CD14-positive monocyte (primary cell): ENCODE data around the gene EXOC2. TPM values are rescaled to one million over a fixed set of nuclear protein-coding genes. Genes with fewer than 3 reads are reported as not detected.

Experiments used
- DNase-seq, 3 donors: peaks; one replicate each; pipeline ENCODE4 v3.0.0-alpha.2; 2011 to 2022
- H2AFZ ChIP-seq: 2 replicates; pipeline ENCODE4 v1.6.0; 2012; ENCODE audit warnings: mild to moderate bottlenecking, low read depth, low read length, inconsistent platforms; ENCODE audit not compliant: insufficient read depth, poor library complexity, severe bottlenecking
- H3K27ac ChIP-seq, 2 donors: 1 replicate in 1 of 2; 2 replicates in 1 of 2; pipeline ENCODE4 v1.5.1; 2012 to 2013; ENCODE audit warnings: low read length in 2 of 2, control low read depth in 1 of 2, inconsistent platforms in 1 of 2, low read depth in 1 of 2, mild to moderate bottlenecking in 1 of 2
- H3K27me3 ChIP-seq, 2 donors: one replicate each; pipeline versions ENCODE4 v1.6.0 to v1.6.1; 2011 to 2013; ENCODE audit warnings: low read length in 2 of 2; ENCODE audit not compliant: control insufficient read depth in 2 of 2, insufficient read depth in 2 of 2
- H3K36me3 ChIP-seq, 2 donors: replicated peaks in 1 of 2; 1 replicate in 1 of 2; 2 replicates in 1 of 2; pipeline versions ENCODE4 v1.5.1 to v1.6.1; 2012 to 2013; ENCODE audit warnings: low read length in 2 of 2, control low read depth in 1 of 2, inconsistent platforms in 1 of 2, mild to moderate bottlenecking in 1 of 2; ENCODE audit not compliant: insufficient read depth in 2 of 2, control insufficient read depth in 1 of 2
- H3K4me1 ChIP-seq, 2 donors: 1 replicate in 1 of 2; 2 replicates in 1 of 2; pipeline versions ENCODE4 v1.5.1 to v1.6.1; 2012 to 2013; ENCODE audit warnings: low read length in 2 of 2, control low read depth in 1 of 2, inconsistent platforms in 1 of 2, mild to moderate bottlenecking in 1 of 2, moderate library complexity in 1 of 2; ENCODE audit not compliant: insufficient read depth in 2 of 2, control insufficient read depth in 1 of 2
- H3K4me2 ChIP-seq: replicated peaks from 2 replicates; pipeline ENCODE3; 2012; ENCODE audit warnings: low read length, moderate library complexity, mild to moderate bottlenecking; ENCODE audit not compliant: poor library complexity, severe bottlenecking; ENCODE audit errors: extremely low read depth
- H3K4me3 ChIP-seq, 3 experiments: fragments of 200-600 bp in 1 of 3; sonication (generic) in 1 of 3; replicated peaks in 1 of 3; 1 replicate in 2 of 3; 2 replicates in 1 of 3; pipeline ENCODE4 v1.5.1; 2011 to 2013; ENCODE audit warnings: low read length in 3 of 3, mild to moderate bottlenecking in 3 of 3, control low read depth in 2 of 3, low read depth in 2 of 3, inconsistent platforms in 1 of 3, moderate library complexity in 1 of 3
- H3K79me2 ChIP-seq: 2 replicates; pipeline ENCODE4 v1.6.0; 2012; ENCODE audit warnings: mild to moderate bottlenecking, control low read depth, inconsistent platforms, low read length, moderate library complexity; ENCODE audit not compliant: insufficient read depth
- H3K9ac ChIP-seq: 2 replicates; pipeline ENCODE4 v1.6.0; 2017; ENCODE audit warnings: low read length, mild to moderate bottlenecking; ENCODE audit not compliant: insufficient read depth, poor library complexity, severe bottlenecking
- H3K9me3 ChIP-seq, 2 donors: replicated peaks in 1 of 2; 1 replicate in 1 of 2; 2 replicates in 1 of 2; pipeline versions ENCODE4 v1.5.1 to v1.6.1; 2012 to 2013; ENCODE audit warnings: low read length in 2 of 2, control low read depth in 1 of 2; ENCODE audit not compliant: control insufficient read depth in 1 of 2, insufficient read depth in 1 of 2
- H4K20me1 ChIP-seq: 2 replicates; pipeline ENCODE4 v1.6.0; 2012; ENCODE audit warnings: mild to moderate bottlenecking, low read length, control low read depth, moderate library complexity; ENCODE audit not compliant: insufficient read depth
- H3K27ac Mint-ChIP-seq, 7 donors: one replicate each; pipeline ENCODE4 v1.8.0; 2020; ENCODE audit warnings: mild to moderate bottlenecking in 7 of 7, mixed read lengths in 7 of 7, moderate library complexity in 6 of 7, inconsistent platforms in 2 of 7
- H3K27me3 Mint-ChIP-seq, 3 donors: one replicate each; pipeline ENCODE4 v1.8.0; 2021 to 2022; ENCODE audit warnings: low read depth in 3 of 3, mild to moderate bottlenecking in 3 of 3, mixed read lengths in 3 of 3, moderate library complexity in 3 of 3, inconsistent platforms in 1 of 3
- H3K36me3 Mint-ChIP-seq, 2 donors: one replicate each; pipeline ENCODE4 v1.8.0; 2020; ENCODE audit warnings: mixed read lengths in 2 of 2, inconsistent platforms in 1 of 2, mild to moderate bottlenecking in 1 of 2
- H3K4me1 Mint-ChIP-seq: one replicate; pipeline ENCODE4 v1.8.0; 2020; ENCODE audit warnings: mild to moderate bottlenecking, mixed read lengths
- H3K4me3 Mint-ChIP-seq, 2 donors: one replicate each; pipeline ENCODE4 v1.8.0; 2020; ENCODE audit warnings: mild to moderate bottlenecking in 2 of 2, mixed read lengths in 2 of 2, moderate library complexity in 1 of 2
- H3K9me3 Mint-ChIP-seq, 7 donors: one replicate each; pipeline ENCODE4 v1.8.0; 2020 to 2022; ENCODE audit warnings: mixed read lengths in 7 of 7, mild to moderate bottlenecking in 6 of 7, moderate library complexity in 6 of 7, inconsistent platforms in 2 of 7
- CTCF ChIP-seq: fragments of 200-600 bp; IDR thresholded peaks from one replicate; pipeline ENCODE4 v1.8.0; 2022; ENCODE audit warnings: antibody characterized with exemption, mild to moderate bottlenecking
- WGBS: methylation state at CpG from one replicate; pipeline ENCODE4 v1.1.5; 2013; ENCODE audit warnings: missing lambda C conversion rate; ENCODE audit not compliant: insufficient coverage; 5-methylcytosine and 5-hydroxymethylcytosine counted together
- intact Hi-C, 2 donors: fragments of 100-400 bp; cut with micrococcal nuclease; formaldehyde crosslinking; loops; one replicate each; pipeline versions ENCODE4 v1.15.0 to v1.15.1; 2023
- polyA plus RNA-seq, 3 donors: library from polyadenylated mRNA; depleted of rRNA in 1 of 3; unstranded in 2 of 3; stranded (reverse) in 1 of 3; fragments of 300-500 nt in 2 of 3; fragments of >200 nt in 1 of 3; fragmentation: Illumina TruSeq in 2 of 3; gene quantifications; 1 replicate in 2 of 3; 2 replicates in 1 of 3; pipeline ENCODE4 v1.2.3, GENCODE V29; 2012 to 2021

The EXOC2 gene
- polyA plus RNA-seq, 3 donors: 7.5 to 15.5 (median 12.0) TPM

- Mint-ChIP-seq H3K27ac (no peak overlapping the region), H3K36me3 (no peaks in the 10 kb centered on the region), H3K4me1 (peaks cover 9% of the 10 kb centered on the region), H3K9me3 (peaks cover 0 to 3% (median 0%) of the 10 kb centered on the region in 7 donors), H3K4me3 (peak overlapping the region in 1 of 2 donors; percentile 20), H3K27me3 (peaks cover 0 to 8% (median 5%) of the 10 kb centered on the region in 3 donors)
- H3K9ac ChIP-seq: no peak overlapping the region
- no peaks in the 10 kb centered on the region for H3K27me3 ChIP-seq
- intact Hi-C loops: no loop called here
- H2AFZ ChIP-seq: no peak overlapping the region
- DNase-seq: no peak
- no peaks in the 10 kb centered on the region for H4K20me1 ChIP-seq
- no peak overlapping the region for H3K4me2 ChIP-seq
- H3K79me2 ChIP-seq: no peaks in the 10 kb centered on the region
- peaks cover 6 to 8% of the 10 kb centered on the region in 2 donors for H3K4me1 ChIP-seq
- H3K27ac ChIP-seq: no peak overlapping the region
- no peak for TF ChIP-seq CTCF
- 89% methylated on average over 8 of the region's 13 CpGs for WGBS
- no peak overlapping the region for H3K4me3 ChIP-seq
- H3K9me3 ChIP-seq: no peaks in the 10 kb centered on the region
- H3K36me3 ChIP-seq: no peaks in the 10 kb centered on the region
Measured at GRCh38 chr6:715709-716491, 23.0 kb upstream of the EXOC2 start.

- Histone ChIP-seq H3K79me2 (no peaks in the 10 kb centered on the region), H3K36me3 (no peaks in the 10 kb centered on the region), H4K20me1 (no peaks in the 10 kb centered on the region), H3K9ac (no peak overlapping the region), H3K27me3 (no peaks in the 10 kb centered on the region), H3K27ac (no peak overlapping the region), H3K4me1 (peaks cover 13 to 16% of the 10 kb centered on the region in 2 donors), H2AFZ (peak overlapping the region; percentile 3), H3K4me2 (no peak overlapping the region), H3K9me3 (no peaks in the 10 kb centered on the region), H3K4me3 (no peak overlapping the region)
- no peak overlapping the region for H3K27ac Mint-ChIP-seq
- peaks cover 0 to 7% (median 3%) of the 10 kb centered on the region in 3 donors for H3K27me3 Mint-ChIP-seq
- no peak overlapping the region for H3K4me3 Mint-ChIP-seq
- no peaks in the 10 kb centered on the region for H3K36me3 Mint-ChIP-seq
- H3K4me1 Mint-ChIP-seq: peaks cover 17% of the 10 kb centered on the region
- TF ChIP-seq CTCF: no peak
- H3K9me3 Mint-ChIP-seq: peaks cover 0 to 3% (median 0%) of the 10 kb centered on the region in 7 donors
- no peak for DNase-seq
- WGBS: 80% methylated on average over 1 of the region's 4 CpGs
- intact Hi-C loops: no loop called here
Measured at GRCh38 chr6:714100-714499, 21.2 kb upstream of the EXOC2 start.
